Activated naive CD8-positive, alpha-beta T cell treated with anti-CD3 and anti-CD28 coated beads, Interleukin-2, amount 50 U/mL, for 16 hours (primary cell): ENCODE data around the gene KLF2.
"Not testable (repeated sequence)": the region's sequence is repeated elsewhere in the genome, so short reads cannot be mapped to it uniquely, and the experiment has no call there.

Source experiments
- DNase-seq: peaks from one replicate; pipeline ENCODE4 v3.0.0-alpha.2; 2020; ENCODE audit warnings: low read depth, low spot score

Gene KLF2

DNA sequence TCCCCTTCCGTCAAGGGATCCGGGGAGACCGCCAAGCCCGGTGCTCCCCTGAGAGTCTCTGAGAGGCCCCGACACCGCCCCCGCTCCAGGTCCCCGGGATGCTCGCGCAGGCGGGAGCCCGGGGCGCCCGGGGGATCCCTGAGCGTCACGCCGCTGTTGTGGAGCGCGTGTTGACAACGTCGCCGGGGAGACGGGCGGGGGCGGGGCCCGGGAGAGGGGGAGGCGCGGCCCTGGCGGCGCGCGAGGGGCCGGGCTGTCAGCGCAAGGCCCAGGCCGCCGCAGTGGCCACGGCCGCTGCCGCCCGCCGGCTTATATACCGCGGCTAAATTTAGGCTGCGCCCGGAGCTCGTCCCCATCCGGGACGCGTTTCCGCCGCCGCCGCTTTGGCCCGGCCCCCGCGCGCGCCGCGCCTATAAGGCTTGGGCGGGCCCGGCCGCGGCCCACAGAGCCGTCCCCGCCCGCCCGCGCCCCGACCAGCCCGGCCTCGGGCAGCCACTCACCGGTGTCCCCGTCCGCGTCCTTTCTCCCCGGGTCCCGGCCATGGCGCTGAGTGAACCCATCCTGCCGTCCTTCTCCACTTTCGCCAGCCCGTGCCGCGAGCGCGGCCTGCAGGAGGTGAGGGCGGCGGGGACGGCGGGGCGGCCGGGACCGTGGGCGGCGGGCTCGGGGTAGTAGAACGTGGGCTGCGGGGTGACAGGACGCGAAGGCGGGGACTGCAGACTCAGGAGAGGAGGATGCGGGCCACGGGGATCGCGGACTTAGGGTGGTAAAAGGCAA is at the start of gene KLF2:
Gene KLF2, plus strand, starts transcription at position 443 of the 777 bp plus-strand sequence. Its CDS starts 98 bp downstream, at position 541.
- DNase-seq, result peak; percentile 50

GRCh38 chr19:16280306-16280705 is 44.3 kb upstream of the KLF2 start:
- DNase-seq, result no peak

DNA sequence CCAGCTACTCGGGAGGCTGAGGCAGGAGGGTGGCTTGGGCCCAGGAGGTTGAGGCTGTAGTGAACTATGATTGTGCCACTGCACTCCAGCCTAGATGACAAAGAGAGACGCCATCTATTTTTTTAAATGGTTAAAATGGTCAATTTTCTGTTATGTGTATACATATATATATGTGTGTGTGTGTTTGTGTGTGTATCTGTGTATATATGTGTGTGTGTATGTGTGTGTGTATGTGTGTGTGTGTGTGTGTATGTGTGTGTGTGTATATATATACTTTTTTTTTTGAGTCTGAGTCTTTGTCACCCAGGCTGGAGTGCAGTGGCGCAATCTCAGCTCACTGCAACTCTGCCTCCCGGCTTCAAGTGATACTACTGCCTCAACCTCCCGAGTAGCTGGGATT is 42.9 kb upstream of the KLF2 start:
- no peak for DNase-seq

DNA sequence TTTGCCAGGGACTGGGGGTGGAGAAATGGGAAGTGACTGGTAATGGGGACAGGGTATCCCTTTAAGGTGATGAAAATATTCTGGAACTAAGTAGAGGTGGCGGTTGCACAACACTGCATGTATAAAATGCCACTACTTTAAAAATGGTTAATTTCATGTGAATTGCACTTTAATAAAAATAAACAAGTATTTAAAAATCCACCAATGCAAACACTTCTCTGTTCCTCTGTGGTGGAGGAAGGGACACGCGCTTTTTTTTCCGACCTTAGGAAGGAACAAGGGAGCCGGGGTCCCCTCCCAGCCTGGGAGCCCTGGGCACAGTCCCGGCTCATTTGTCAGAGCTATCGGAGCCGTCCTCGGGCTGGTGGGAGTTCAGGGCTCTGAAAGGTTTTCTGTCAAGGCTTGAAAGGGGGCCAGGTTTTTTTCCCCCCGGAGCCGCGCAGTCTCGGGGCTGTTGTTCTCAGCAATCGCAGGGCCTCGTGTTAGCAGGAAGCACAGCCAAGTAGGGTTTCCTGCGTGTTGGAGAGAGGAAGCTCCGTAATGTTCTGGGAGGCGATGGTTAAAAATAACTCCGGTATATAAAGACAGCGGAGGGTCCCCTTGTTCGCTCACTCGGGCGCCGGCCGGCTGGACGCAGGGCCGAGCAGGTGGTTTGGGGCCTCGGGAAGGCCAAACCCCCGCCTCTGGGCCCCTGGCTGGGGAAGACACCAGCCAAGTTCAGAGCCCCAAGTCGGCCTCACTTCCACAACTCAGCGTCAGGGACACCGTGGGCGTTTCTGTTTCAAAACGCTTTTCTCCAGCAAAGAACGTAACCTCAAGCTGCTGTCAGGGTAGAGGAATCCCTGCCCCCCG is 41.2 kb upstream of the KLF2 start:
- peak; percentile 60 for DNase-seq

GRCh38 chr19:16284505-16284904 is 40.1 kb upstream of the KLF2 start:
- DNase-seq, result no peak

DNA sequence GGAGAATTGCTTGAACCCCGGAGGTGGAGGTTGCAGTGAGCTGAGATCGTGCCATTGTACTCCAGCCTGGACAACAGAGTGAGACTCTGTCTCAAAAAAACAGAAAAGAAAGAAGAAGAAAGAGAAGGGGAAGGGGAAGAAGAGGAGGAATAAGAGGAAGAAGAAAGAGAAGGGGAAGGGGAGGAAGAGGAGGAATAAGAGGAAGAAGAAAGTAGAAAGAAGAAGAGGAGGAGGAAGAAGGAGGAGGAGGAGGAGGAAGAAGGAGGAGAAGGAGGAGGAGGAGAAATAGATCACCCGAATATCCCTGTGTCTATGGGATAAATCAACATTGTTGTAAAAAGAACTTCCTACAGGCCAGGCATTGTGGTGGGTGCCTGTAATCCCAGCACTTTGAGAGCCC is 39.5 kb upstream of the KLF2 start:
- not testable (repeated sequence) for DNase-seq

DNA sequence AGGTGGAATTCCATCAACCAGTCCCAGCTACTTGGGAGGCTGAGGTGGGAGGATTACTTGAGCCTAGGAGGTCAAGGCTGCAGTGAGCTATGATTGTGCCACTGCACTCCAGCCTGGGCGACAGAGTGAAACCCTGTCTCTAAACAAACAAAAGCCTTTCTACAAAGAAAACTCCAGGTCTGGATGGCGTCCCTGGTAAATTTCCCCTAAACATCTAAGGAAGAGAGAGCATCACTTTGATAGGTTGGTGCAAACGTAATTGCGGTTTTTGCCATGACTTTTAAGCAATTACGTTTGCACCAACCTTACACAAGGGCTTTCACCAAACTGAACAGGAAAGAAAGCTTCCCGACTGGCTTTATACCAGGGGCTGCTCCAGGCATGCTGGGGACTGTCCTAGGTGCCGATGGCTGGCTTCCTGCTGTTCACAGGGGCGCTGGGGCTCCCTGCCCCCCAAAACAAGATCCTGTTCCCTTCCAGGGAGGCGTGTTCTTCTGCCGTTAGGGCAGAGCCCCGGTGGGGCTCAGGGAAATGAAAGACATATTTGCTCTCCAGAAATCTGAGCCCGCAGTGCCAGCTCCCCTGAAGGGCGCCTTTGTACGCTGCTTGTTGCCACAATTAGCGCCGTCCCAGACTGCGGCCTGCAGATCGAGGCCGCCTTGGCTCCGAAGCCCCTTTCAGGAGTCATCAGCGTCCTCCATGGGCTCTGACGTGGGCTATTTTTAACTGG is 38.7 kb upstream of the KLF2 start:
- no peak for DNase-seq

DNA sequence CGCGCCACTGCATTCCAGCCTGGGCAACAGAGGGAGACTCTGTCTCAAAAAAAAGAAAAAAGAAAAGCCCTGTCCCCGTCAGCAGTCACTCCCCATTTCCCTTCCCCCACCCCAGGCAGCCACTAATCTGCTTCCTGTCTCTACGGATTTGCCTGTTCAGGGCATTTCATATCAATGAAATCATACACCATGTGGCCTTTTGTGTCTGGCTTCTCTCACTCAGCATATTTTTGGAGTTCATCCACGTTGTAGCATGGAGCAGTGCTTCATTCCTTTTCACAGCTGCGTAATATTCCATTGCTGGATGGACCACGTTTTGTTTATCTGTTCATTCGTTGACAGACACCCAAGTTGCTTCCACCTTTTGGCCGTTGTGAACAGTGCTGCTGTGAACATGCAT is 36.1 kb upstream of the KLF2 start:
- no peak for DNase-seq

GRCh38 chr19:16289594-16289993 is 35.0 kb upstream of the KLF2 start:
- no peak for DNase-seq

GRCh38 chr19:16290692-16291091 is 33.9 kb upstream of the KLF2 start:
- DNase-seq, result no peak

GRCh38 chr19:16293118-16294091 is 31.2 kb upstream of the KLF2 start:
- no peak for DNase-seq

DNA sequence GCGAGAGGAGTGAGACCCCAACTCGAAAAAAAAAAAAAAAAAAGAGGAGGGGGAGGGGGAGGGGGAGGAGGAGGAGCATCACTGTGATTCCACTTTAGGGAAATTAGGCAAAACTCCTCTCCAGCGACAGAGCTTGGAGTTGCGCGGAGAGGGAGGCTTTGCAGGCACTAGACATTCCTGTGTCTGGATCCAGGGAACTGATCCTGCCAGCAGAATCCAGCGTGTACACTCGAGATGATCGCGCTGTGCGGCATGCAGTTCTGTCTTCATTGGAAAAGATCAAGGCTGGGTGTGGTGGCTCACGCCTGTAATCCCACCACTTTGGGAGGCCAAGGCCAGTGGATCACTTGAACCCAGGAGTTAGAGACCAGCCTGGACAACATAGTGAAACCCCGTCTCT is 29.6 kb upstream of the KLF2 start:
- DNase-seq, result no peak

GRCh38 chr19:16296713-16297112 is 27.9 kb upstream of the KLF2 start:
- no peak for DNase-seq

DNA sequence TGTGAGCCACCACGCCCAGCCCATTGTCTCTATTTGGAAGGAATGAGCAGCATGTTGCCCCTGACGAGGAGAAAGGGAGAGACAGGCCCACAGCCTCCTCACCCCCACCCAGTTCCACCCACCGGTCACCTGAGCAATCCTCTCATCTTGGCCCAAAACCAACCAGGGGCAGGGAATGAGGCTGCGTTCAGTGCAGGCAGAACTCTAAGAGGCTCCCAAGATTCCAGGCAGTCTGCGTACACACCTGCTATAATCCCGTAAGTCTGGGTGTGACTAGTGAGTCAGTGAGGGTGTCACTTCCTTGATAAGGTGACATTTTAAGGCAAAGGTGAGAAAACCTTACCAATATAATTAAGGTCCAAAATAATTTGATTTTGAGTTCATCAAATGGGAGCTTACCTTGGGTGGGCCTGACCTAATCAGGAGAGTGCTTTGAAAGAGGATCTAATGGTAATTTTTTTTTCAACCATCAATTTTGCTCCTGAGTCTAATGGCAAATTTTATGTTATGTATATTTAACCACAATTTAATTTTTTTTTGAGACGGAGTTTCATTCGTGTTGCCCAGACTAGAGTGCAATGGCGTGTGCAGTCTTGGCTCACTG is 26.9 kb upstream of the KLF2 start:
- DNase-seq, result no peak

DNA sequence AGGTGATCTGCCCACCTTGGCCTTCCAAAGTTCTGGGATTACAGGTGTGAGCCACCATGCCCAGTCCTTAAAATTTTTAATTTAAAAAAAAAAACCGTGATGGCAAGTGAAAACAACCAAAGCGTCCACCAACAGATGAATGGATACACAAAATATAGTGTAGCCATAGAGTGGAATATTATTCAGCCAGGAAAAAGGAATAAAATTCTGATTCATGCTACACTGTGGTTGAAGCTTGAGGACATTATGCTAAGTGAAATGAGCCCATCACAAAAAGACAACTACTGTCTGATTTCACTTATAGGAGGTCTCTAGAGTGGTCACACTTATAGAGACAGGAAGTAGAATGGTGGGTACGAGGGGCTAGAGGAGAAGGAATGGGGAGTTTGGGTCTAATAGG is 26.3 kb upstream of the KLF2 start:
- no peak for DNase-seq

- DNase-seq, result no peak
These were observed 22.5 kb upstream of the KLF2 start for GRCh38 chr19:16301999-16302694.

DNA sequence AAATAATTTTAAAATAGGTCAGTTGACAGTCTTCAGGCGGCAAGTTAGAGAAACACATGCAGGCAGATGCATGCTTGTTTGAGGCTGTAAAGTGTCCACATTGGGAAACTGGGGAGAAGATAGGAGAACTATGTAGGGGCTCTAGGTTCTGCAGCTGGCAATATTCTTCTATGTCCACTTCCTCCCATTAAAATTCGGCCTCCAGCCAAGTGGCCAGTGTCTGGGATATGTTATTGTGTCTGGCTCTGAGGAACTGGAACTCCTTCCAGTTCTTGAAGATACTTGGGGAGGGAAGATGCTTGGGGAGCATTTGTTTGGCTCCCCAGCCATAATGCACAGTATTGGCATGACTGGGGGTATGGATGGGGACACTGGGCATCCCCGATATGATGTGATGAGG is 20.9 kb upstream of the KLF2 start:
- DNase-seq, result no peak

DNA sequence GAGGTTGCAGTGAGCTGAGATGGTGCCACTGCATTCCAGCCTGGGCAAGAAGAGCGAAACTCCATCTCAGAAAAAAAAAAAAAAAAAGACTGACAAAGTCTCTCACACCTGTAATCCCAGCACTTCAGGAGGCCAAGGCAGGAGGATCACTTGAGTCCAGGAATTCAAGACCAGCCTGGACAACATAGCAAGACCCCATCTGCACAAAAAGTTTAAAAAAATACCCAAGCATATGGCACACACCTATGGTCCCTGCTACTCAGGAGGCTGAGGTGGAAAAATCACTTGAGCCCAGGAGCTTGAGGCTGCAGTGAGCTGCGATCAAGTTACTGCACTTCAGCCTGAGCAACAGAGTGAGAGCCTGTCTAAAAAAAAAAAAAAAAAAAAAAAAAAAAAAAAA is 20.1 kb upstream of the KLF2 start:
- not testable (repeated sequence) for DNase-seq

DNA sequence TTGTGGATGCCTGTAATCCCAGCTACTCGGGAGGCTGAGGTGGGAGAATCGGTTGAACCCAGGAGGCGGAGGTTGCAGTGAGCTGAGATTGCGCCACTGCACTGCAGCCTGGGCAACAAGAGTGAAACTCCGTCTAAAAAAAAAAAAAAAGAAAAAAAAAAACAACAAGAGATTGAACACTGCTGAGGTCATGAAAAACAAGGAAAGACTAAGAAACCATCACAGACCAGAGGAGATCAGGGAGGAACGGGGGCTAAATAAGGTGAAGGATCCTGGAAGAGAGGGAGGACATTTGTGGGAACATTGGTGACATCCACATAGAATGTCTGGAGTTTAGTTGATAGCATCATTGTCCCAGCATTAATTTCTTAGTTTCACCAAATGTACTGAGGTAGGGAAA is 19.6 kb upstream of the KLF2 start:
- DNase-seq, result not testable (repeated sequence)
